ENCODE data around the gene EXOC7.

Gene EXOC7

GRCh38 chr17:76145231-76146052 is 41.9 kb upstream of the EXOC7 start:
- H3K4me1 ChIP-seq (ENCODE audit: insufficient read depth, low read length): peaks cover 53% of the 10 kb centered on the region
- no peak overlapping the region for H3K9ac ChIP-seq (ENCODE audit: low read depth, low read length)
- H3K27me3 ChIP-seq (ENCODE audit: insufficient read depth, low read length, poor library complexity): no peaks in the 10 kb centered on the region
- no peaks in the 10 kb centered on the region for H4K20me1 ChIP-seq (ENCODE audit: insufficient read depth, low read length)
- no peak overlapping the region for H3K27ac ChIP-seq (ENCODE audit: low read length)
- no peaks in the 10 kb centered on the region for H3K9me3 ChIP-seq (ENCODE audit: insufficient read depth, low read length, severe bottlenecking)
- H3K36me3 ChIP-seq (ENCODE audit: insufficient read depth, low read length): no peaks in the 10 kb centered on the region
- H2AFZ ChIP-seq (ENCODE audit: low read depth, low read length): no peak overlapping the region
- no peak for TF ChIP-seq EZH2 (IDR thresholded peaks at IDR 0.05; ENCODE audit: borderline replicate concordance, low read depth, low read length, severe bottlenecking)
- TF ChIP-seq CTCF (IDR thresholded peaks at IDR 0.05; ENCODE audit: borderline replicate concordance, extremely low read depth, low read length, poor library complexity, severe bottlenecking): no peak
- ATAC-seq (ENCODE audit: insufficient read depth, low read depth) (no peak), DNase-seq (no peak)
- H3K4me3 ChIP-seq (ENCODE audit: low read depth in 1 of 2, low read length in 2 of 2): no peak overlapping the region
- no peak overlapping the region for H3K4me2 ChIP-seq (ENCODE audit: insufficient read depth, low read length)
- no peaks in the 10 kb centered on the region for H3K79me2 ChIP-seq (ENCODE audit: insufficient read depth, low read length)

GRCh38 chr17:76142585-76143041 is 39.0 kb upstream of the EXOC7 start:
- Histone ChIP-seq H3K27ac (ENCODE audit: low read length) (0 out of 2 replicates have a peak overlapping the region, but pooled peaks have one; percentile 39), H3K79me2 (ENCODE audit: insufficient read depth, low read length) (no peaks in the 10 kb centered on the region), H4K20me1 (ENCODE audit: insufficient read depth, low read length) (no peaks in the 10 kb centered on the region), H3K36me3 (ENCODE audit: insufficient read depth, low read length) (no peaks in the 10 kb centered on the region), H3K4me3 (ENCODE audit: low read depth in 1 of 2, low read length in 2 of 2) (no peak overlapping the region), H2AFZ (ENCODE audit: low read depth, low read length) (no peak overlapping the region), H3K4me1 (ENCODE audit: insufficient read depth, low read length) (peaks cover 53% of the 10 kb centered on the region), H3K4me2 (ENCODE audit: insufficient read depth, low read length) (no peak overlapping the region), H3K9me3 (ENCODE audit: insufficient read depth, low read length, severe bottlenecking) (no peaks in the 10 kb centered on the region), H3K9ac (ENCODE audit: low read depth, low read length) (no peak overlapping the region), H3K27me3 (ENCODE audit: insufficient read depth, low read length, poor library complexity) (no peaks in the 10 kb centered on the region)
- ATAC-seq (ENCODE audit: insufficient read depth, low read depth) (no peak), DNase-seq (no peak)
- TF ChIP-seq CTCF (IDR thresholded peaks at IDR 0.05; ENCODE audit: borderline replicate concordance, extremely low read depth, low read length, poor library complexity, severe bottlenecking): no peak
- TF ChIP-seq EZH2 (IDR thresholded peaks at IDR 0.05; ENCODE audit: borderline replicate concordance, low read depth, low read length, severe bottlenecking): no peak

GRCh38 chr17:76142039-76142584 is 38.5 kb upstream of the EXOC7 start:
- ATAC-seq (ENCODE audit: insufficient read depth, low read depth) (no peak), DNase-seq (no peak)
- H3K79me2 ChIP-seq (ENCODE audit: insufficient read depth, low read length): no peaks in the 10 kb centered on the region
- peak overlapping the region; percentile 89; the same call in 1 of the 2 replicates for H3K4me2 ChIP-seq (ENCODE audit: insufficient read depth, low read length)
- H3K9ac ChIP-seq (ENCODE audit: low read depth, low read length): peak overlapping the region; percentile 65; the same call in 1 of the 2 replicates
- H4K20me1 ChIP-seq (ENCODE audit: insufficient read depth, low read length): no peaks in the 10 kb centered on the region
- no peaks in the 10 kb centered on the region for H3K36me3 ChIP-seq (ENCODE audit: insufficient read depth, low read length)
- TF ChIP-seq CTCF (IDR thresholded peaks at IDR 0.05; ENCODE audit: borderline replicate concordance, extremely low read depth, low read length, poor library complexity, severe bottlenecking) (no peak), EZH2 (IDR thresholded peaks at IDR 0.05; ENCODE audit: borderline replicate concordance, low read depth, low read length, severe bottlenecking) (no peak)
- H3K9me3 ChIP-seq (ENCODE audit: insufficient read depth, low read length, severe bottlenecking): no peaks in the 10 kb centered on the region
- H2AFZ ChIP-seq (ENCODE audit: low read depth, low read length): peak overlapping the region; percentile 75
- H3K4me3 ChIP-seq (ENCODE audit: low read depth in 1 of 2, low read length in 2 of 2): no peak overlapping the region; a peak in 1 of 4 replicates
- H3K27me3 ChIP-seq (ENCODE audit: insufficient read depth, low read length, poor library complexity): no peaks in the 10 kb centered on the region
- H3K27ac ChIP-seq (ENCODE audit: low read length): peak overlapping the region; percentile 57; the same call in 1 of the 2 replicates
- H3K4me1 ChIP-seq (ENCODE audit: insufficient read depth, low read length): peaks cover 53% of the 10 kb centered on the region
